Endothelial cell of umbilical vein (primary cell): Measurements from ENCODE around the gene CTU2. TPM values are rescaled to one million over a fixed set of nuclear protein-coding genes. Genes with fewer than 3 reads are reported as not detected.

Experiments used
- BruUV-seq: library from RNA; stranded (reverse); fragments of 400-500 nt; replicated peaks from 2 replicates; lab custom pipeline; 2021; lab: Mats Ljungman, UMichigan
- CTCF ChIA-PET: fragments of 300-600, 350-600 bp; sonication (Branson Sonifier 250); formaldehyde crosslinking; loops from one replicate; lab custom pipeline; 2021; ENCODE audit warnings: antibody characterized with exemption, inconsistent platforms; lab: Charles Lee
- POLR2A ChIA-PET: fragments of 300-600, 350-600 bp; sonication (Branson Sonifier 250); formaldehyde crosslinking; loops from one replicate; lab custom pipeline; 2021; ENCODE audit warnings: antibody characterized with exemption, inconsistent platforms; lab: Charles Lee
- DNase-seq: peaks from one replicate; pipeline ENCODE4 v3.0.0-alpha.2; 2011; ENCODE audit warnings: low read depth, low spot score
- FAIRE-seq: peaks from 2 replicates; lab custom pipeline; 2011; peaks lifted over from hg19 to GRCh38; lab: Jason Lieb, UNC
- H2AFZ ChIP-seq: 2 replicates; pipeline ENCODE4 v1.6.0; 2012; ENCODE audit warnings: low read depth, low read length, control low read depth, inconsistent platforms
- H3K27ac ChIP-seq: 2 replicates; pipeline ENCODE4 v1.5.1; 2011; ENCODE audit warnings: low read depth, mild to moderate bottlenecking, control low read depth, low read length, moderate library complexity; ENCODE audit not compliant: insufficient read depth
- H3K27me3 ChIP-seq, 2 experiments: 2 replicates each; pipeline versions ENCODE4 v1.6.0 to v1.6.1; 2011; ENCODE audit warnings: low read length in 2 of 2, mixed read lengths in 1 of 2; ENCODE audit not compliant: control insufficient read depth in 2 of 2, insufficient read depth in 2 of 2
- H3K36me3 ChIP-seq, 2 experiments: 2 replicates in 1 of 2; 3 replicates in 1 of 2; pipeline ENCODE4 v1.5.1; 2011; ENCODE audit warnings: low read length in 2 of 2, mild to moderate bottlenecking in 1 of 2, moderate library complexity in 1 of 2; ENCODE audit not compliant: control insufficient read depth in 2 of 2, insufficient read depth in 2 of 2; ENCODE audit errors: extremely low read depth in 1 of 2
- H3K4me1 ChIP-seq: 3 replicates; pipeline ENCODE4 v1.5.1; 2011; ENCODE audit warnings: mild to moderate bottlenecking, low read length; ENCODE audit not compliant: control insufficient read depth, insufficient read depth; ENCODE audit errors: extremely low read depth
- H3K4me2 ChIP-seq: 2 replicates; pipeline ENCODE4 v1.6.1; 2011; ENCODE audit warnings: low read length, control low read depth, mixed read lengths; ENCODE audit not compliant: insufficient read depth
- H3K4me3 ChIP-seq, 3 experiments: fragments of 200-600 bp in 1 of 3; sonication (generic), shearing (Covaris generic) in 1 of 3; replicated peaks in 1 of 3; 2 replicates each; pipeline ENCODE4 v1.5.1; 2011 to 2016; ENCODE audit warnings: control low read depth in 3 of 3, low read length in 3 of 3, mild to moderate bottlenecking in 2 of 3, inconsistent platforms in 1 of 3, low read depth in 1 of 3, moderate library complexity in 1 of 3; ENCODE audit not compliant: insufficient read depth in 1 of 3
- H3K79me2 ChIP-seq: 2 replicates; pipeline ENCODE4 v1.6.0; 2012; ENCODE audit warnings: low read length, inconsistent platforms; ENCODE audit not compliant: control insufficient read depth, insufficient read depth
- H3K9ac ChIP-seq: replicated peaks from 2 replicates; pipeline ENCODE3; 2011; ENCODE audit warnings: low read length, control low read depth; ENCODE audit not compliant: insufficient read depth; ENCODE audit errors: extremely low read depth
- H3K9me1 ChIP-seq: replicated peaks from 3 replicates; pipeline ENCODE4 v1.6.0; 2011; ENCODE audit warnings: mild to moderate bottlenecking, low read length; ENCODE audit not compliant: control insufficient read depth, insufficient read depth; ENCODE audit errors: extremely low read depth
- H3K9me3 ChIP-seq: replicated peaks from 2 replicates; pipeline ENCODE4 v1.5.1; 2012; ENCODE audit warnings: low read length, inconsistent platforms; ENCODE audit not compliant: control insufficient read depth, insufficient read depth
- H4K20me1 ChIP-seq: replicated peaks from 2 replicates; pipeline ENCODE3; 2011; ENCODE audit warnings: mild to moderate bottlenecking, low read length; ENCODE audit not compliant: control insufficient read depth, insufficient read depth; ENCODE audit errors: extremely low read depth
- EZH2 ChIP-seq: IDR thresholded peaks from 2 replicates; pipeline ENCODE4 v1.6.1; 2012; ENCODE audit warnings: borderline replicate concordance, low read depth, mild to moderate bottlenecking, moderate library complexity, low read length, inconsistent platforms; ENCODE audit not compliant: severe bottlenecking
- FOS ChIP-seq: IDR thresholded peaks from 2 replicates; pipeline ENCODE4 v1.6.1; 2011; ENCODE audit warnings: mild to moderate bottlenecking, low read length, moderate library complexity, borderline replicate concordance; ENCODE audit not compliant: insufficient read depth
- GATA2 ChIP-seq: IDR thresholded peaks from 2 replicates; pipeline ENCODE4 v1.7.0; 2011; ENCODE audit warnings: low read depth, mild to moderate bottlenecking, moderate library complexity, mixed read lengths, low read length; ENCODE audit not compliant: insufficient read length, insufficient read depth
- JUN ChIP-seq: IDR thresholded peaks from 2 replicates; pipeline ENCODE4 v1.6.1; 2011; ENCODE audit warnings: borderline replicate concordance, low read depth; ENCODE audit not compliant: insufficient read length, insufficient read depth
- MAX ChIP-seq: IDR thresholded peaks from 2 replicates; pipeline ENCODE4 v1.6.1; 2011; ENCODE audit not compliant: insufficient read depth, insufficient read length
- MYC ChIP-seq: IDR thresholded peaks from one replicate; pipeline ENCODE4 v1.6.1; 2011; ENCODE audit warnings: mild to moderate bottlenecking, low read depth, low read length
- POLR2A ChIP-seq: IDR thresholded peaks from 2 replicates; pipeline ENCODE4 v1.6.1; 2012; ENCODE audit warnings: low read depth, mild to moderate bottlenecking, control low read depth, low read length
- POLR2AphosphoS5 ChIP-seq: IDR thresholded peaks from 2 replicates; pipeline ENCODE4 v1.6.1; 2012; ENCODE audit warnings: low read depth, mild to moderate bottlenecking, control low read depth, low read length, moderate library complexity; ENCODE audit not compliant: insufficient read depth
- dilution Hi-C: fragments of 300-500 bp; cut with MboI; formaldehyde crosslinking; loops from one replicate; pipeline ENCODE4 v1.15.0; 2019; ENCODE audit warnings: low sequenced_read_pairs; ENCODE audit not compliant: extremely low pct_ligation_motif_present
- intact Hi-C: fragments of 100-400 bp; cut with micrococcal nuclease; formaldehyde crosslinking; loops from one replicate; pipeline ENCODE4 v1.10.0; 2022
- polyA plus RNA-seq, 4 experiments: library from polyadenylated mRNA; depleted of rRNA in 3 of 4; stranded (reverse) in 3 of 4; unstranded in 1 of 4; fragments of >200 nt; gene quantifications; 2 replicates each; pipeline versions ENCODE4 v1.2.1 to v1.2.3, GENCODE V29; 2011 to 2012; ENCODE audit warnings: missing spikeins in 1 of 4
- total RNA-seq: library from RNA; stranded (reverse); gene quantifications from 2 replicates; pipeline ENCODE4 v1.2.3, GENCODE V29; 2021
- TF ChIP-seq, protein P1 (sequence below), 2 donors: IDR thresholded peaks; 1 replicate in 1 of 2; 2 replicates in 1 of 2; pipeline ENCODE4 v1.5.1; 2011; ENCODE audit warnings: low read length in 2 of 2, mild to moderate bottlenecking in 2 of 2, moderate library complexity in 2 of 2, control low read depth in 1 of 2, inconsistent platforms in 1 of 2, low read depth in 1 of 2; ENCODE audit not compliant: insufficient read depth in 1 of 2; ENCODE audit errors: extremely low read depth in 1 of 2

The CTU2 gene
- total and polyA plus RNA-seq, 2 donors (not counting 3 experiments of a cell fraction or from before 2014, with no cell fraction given): 26.1 to 33.7 TPM

- H3K4me2 ChIP-seq: no peak overlapping the region
- FAIRE-seq: no peak
- H3K27me3 ChIP-seq: no peaks in the 10 kb centered on the region
- ChIA-PET POLR2A (no interaction called here), CTCF (interaction anchor here (7.3 kb wide), 1 partner anchor 42 kb away, joined by 165 read pairs; the partner anchor contains the start of gene PIEZO1)
- no peak overlapping the region for H3K27ac ChIP-seq
- H3K9me1 ChIP-seq: no peaks in the 10 kb centered on the region
- intact Hi-C loops: no loop called here
- H3K79me2 ChIP-seq: peaks cover 10% of the 10 kb centered on the region
- H3K4me3 ChIP-seq: no peak overlapping the region
- peaks cover 2 to 48% of the 10 kb centered on the region in 2 experiments for H3K36me3 ChIP-seq
- TF ChIP-seq, protein P1, sequence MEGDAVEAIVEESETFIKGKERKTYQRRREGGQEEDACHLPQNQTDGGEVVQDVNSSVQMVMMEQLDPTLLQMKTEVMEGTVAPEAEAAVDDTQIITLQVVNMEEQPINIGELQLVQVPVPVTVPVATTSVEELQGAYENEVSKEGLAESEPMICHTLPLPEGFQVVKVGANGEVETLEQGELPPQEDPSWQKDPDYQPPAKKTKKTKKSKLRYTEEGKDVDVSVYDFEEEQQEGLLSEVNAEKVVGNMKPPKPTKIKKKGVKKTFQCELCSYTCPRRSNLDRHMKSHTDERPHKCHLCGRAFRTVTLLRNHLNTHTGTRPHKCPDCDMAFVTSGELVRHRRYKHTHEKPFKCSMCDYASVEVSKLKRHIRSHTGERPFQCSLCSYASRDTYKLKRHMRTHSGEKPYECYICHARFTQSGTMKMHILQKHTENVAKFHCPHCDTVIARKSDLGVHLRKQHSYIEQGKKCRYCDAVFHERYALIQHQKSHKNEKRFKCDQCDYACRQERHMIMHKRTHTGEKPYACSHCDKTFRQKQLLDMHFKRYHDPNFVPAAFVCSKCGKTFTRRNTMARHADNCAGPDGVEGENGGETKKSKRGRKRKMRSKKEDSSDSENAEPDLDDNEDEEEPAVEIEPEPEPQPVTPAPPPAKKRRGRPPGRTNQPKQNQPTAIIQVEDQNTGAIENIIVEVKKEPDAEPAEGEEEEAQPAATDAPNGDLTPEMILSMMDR (IDR thresholded peaks at IDR 0.05; ENCODE audit: extremely low read depth in 1 of 2, insufficient read depth in 1 of 2, low read depth in 1 of 2, low read length in 2 of 2): no peak
- TF ChIP-seq POLR2A (no peak), GATA2 (no peak), FOS (no peak), MAX (no peak), POLR2AphosphoS5 (no peak), EZH2 (no peak), JUN (no peak), MYC (no peak)
- no peaks in the 10 kb centered on the region for H3K9me3 ChIP-seq
- H3K9ac ChIP-seq: no peak overlapping the region
- DNase-seq: no peak
- dilution Hi-C loops: no loop called here
- H2AFZ ChIP-seq: no peak overlapping the region
- no peaks in the 10 kb centered on the region for H3K4me1 ChIP-seq
- BruUV-seq: no TSS peak
- no peaks in the 10 kb centered on the region for H4K20me1 ChIP-seq
Measured at GRCh38 chr16:88739139-88739976, 33.1 kb downstream of the CTU2 start.
